ENCODE measurements around the gene HPX.

GRCh38 chr11:6411594-6412031 lies 29.2 kb downstream of the HPX start:
- no peak for TF ChIP-seq CTCF (IDR thresholded peaks at IDR 0.05)
- no peak for TF ChIP-seq POLR2A (IDR thresholded peaks at IDR 0.05)

Measured in testis (tissue), 2 donors.